Measurements from ENCODE around the gene AJM1.

The AJM1 gene

GRCh38 chr9:136849038-136849959, 7.0 kb downstream of the AJM1 start, which contains the start of gene PHPT1:
TSS of gene PHPT1 (plus strand) at chr9:136849409. CDS start at chr9:136849431, 22 bp downstream.
- TF ChIP-seq, protein P1, sequence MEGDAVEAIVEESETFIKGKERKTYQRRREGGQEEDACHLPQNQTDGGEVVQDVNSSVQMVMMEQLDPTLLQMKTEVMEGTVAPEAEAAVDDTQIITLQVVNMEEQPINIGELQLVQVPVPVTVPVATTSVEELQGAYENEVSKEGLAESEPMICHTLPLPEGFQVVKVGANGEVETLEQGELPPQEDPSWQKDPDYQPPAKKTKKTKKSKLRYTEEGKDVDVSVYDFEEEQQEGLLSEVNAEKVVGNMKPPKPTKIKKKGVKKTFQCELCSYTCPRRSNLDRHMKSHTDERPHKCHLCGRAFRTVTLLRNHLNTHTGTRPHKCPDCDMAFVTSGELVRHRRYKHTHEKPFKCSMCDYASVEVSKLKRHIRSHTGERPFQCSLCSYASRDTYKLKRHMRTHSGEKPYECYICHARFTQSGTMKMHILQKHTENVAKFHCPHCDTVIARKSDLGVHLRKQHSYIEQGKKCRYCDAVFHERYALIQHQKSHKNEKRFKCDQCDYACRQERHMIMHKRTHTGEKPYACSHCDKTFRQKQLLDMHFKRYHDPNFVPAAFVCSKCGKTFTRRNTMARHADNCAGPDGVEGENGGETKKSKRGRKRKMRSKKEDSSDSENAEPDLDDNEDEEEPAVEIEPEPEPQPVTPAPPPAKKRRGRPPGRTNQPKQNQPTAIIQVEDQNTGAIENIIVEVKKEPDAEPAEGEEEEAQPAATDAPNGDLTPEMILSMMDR (IDR thresholded peaks at IDR 0.05; ENCODE audit: low read depth, low read length), result no peak
- TF ChIP-seq EZH2phosphoT487 (IDR thresholded peaks at IDR 0.05; ENCODE audit: low read depth), result no peak
- Histone ChIP-seq H4K20me1 (ENCODE audit: insufficient read depth, low read length) (peaks cover 10% of the 10 kb centered on the region), H3K4me2 (ENCODE audit: low read length) (peak within 1 kb of the TSS; percentile 95), H3K9ac (ENCODE audit: low read length) (peak within 1 kb of the TSS; percentile 89), H3K4me1 (ENCODE audit: low read length) (peaks cover 11% of the 10 kb centered on the region; the same call in 1 of the 2 replicates), H3K79me2 (ENCODE audit: low read length) (no peaks in the 10 kb centered on the region), H2AFZ (ENCODE audit: low read depth, low read length) (peak within 1 kb of the TSS; percentile 75; the same call in 1 of the 2 replicates), H3K9me3 (ENCODE audit: insufficient read depth, low read length) (no peaks in the 10 kb centered on the region), H3K27me3 (ENCODE audit: low read depth, low read length) (no peaks in the 10 kb centered on the region), H3K27ac (ENCODE audit: low read length) (peak within 1 kb of the TSS; percentile 73), H3K4me3 (ENCODE audit: low read length) (peak within 1 kb of the TSS; percentile 82), H3K36me3 (replicated peaks; ENCODE audit: low read depth, low read length) (no peaks in the 10 kb centered on the region)

- H3K4me2 ChIP-seq (ENCODE audit: low read length), result peak overlapping the region; percentile 91
- TF ChIP-seq EZH2phosphoT487 (IDR thresholded peaks at IDR 0.05; ENCODE audit: low read depth), result no peak
- TF ChIP-seq, protein P1 (IDR thresholded peaks at IDR 0.05; ENCODE audit: low read depth, low read length), result no peak
- peak overlapping the region; percentile 82 for H3K4me3 ChIP-seq (ENCODE audit: low read length)
- no peaks in the 10 kb centered on the region for H3K36me3 ChIP-seq (replicated peaks; ENCODE audit: low read depth, low read length)
- no peaks in the 10 kb centered on the region for H3K79me2 ChIP-seq (ENCODE audit: low read length)
- no peak overlapping the region for H3K27ac ChIP-seq (ENCODE audit: low read length)
- no peaks in the 10 kb centered on the region for H3K9me3 ChIP-seq (ENCODE audit: insufficient read depth, low read length)
- H3K4me1 ChIP-seq (ENCODE audit: low read length), result peaks cover 11% of the 10 kb centered on the region; the same call in 1 of the 2 replicates
- no peak overlapping the region for H2AFZ ChIP-seq (ENCODE audit: low read depth, low read length)
- H4K20me1 ChIP-seq (ENCODE audit: insufficient read depth, low read length), result peaks cover 10% of the 10 kb centered on the region
- H3K9ac ChIP-seq (ENCODE audit: low read length), result peak overlapping the region; percentile 51
- H3K27me3 ChIP-seq (ENCODE audit: low read depth, low read length), result no peaks in the 10 kb centered on the region
Measured at GRCh38 chr9:136849960-136850865, 7.9 kb downstream of the AJM1 start.

- Histone ChIP-seq H3K79me2 (ENCODE audit: low read length) (no peaks in the 10 kb centered on the region), H3K4me2 (ENCODE audit: low read length) (no peak overlapping the region), H3K4me3 (ENCODE audit: low read length) (no peak overlapping the region), H2AFZ (ENCODE audit: low read depth, low read length) (no peak overlapping the region), H3K9me3 (ENCODE audit: insufficient read depth, low read length) (no peaks in the 10 kb centered on the region), H3K27ac (ENCODE audit: low read length) (no peak overlapping the region), H3K9ac (ENCODE audit: low read length) (no peak overlapping the region), H3K4me1 (ENCODE audit: low read length) (peaks cover 11% of the 10 kb centered on the region; the same call in 1 of the 2 replicates), H3K36me3 (replicated peaks; ENCODE audit: low read depth, low read length) (no peaks in the 10 kb centered on the region), H4K20me1 (ENCODE audit: insufficient read depth, low read length) (peaks cover 10% of the 10 kb centered on the region), H3K27me3 (ENCODE audit: low read depth, low read length) (no peaks in the 10 kb centered on the region)
- no peak for TF ChIP-seq EZH2phosphoT487 (IDR thresholded peaks at IDR 0.05; ENCODE audit: low read depth)
- TF ChIP-seq, protein P1 (IDR thresholded peaks at IDR 0.05; ENCODE audit: low read depth, low read length), result no peak
Measured at GRCh38 chr9:136850866-136851775, 8.8 kb downstream of the AJM1 start.

Measured in OCI-LY3 (cell line).